Measurements from ENCODE around the gene OR6C76.

OR6C76 gene

DNA sequence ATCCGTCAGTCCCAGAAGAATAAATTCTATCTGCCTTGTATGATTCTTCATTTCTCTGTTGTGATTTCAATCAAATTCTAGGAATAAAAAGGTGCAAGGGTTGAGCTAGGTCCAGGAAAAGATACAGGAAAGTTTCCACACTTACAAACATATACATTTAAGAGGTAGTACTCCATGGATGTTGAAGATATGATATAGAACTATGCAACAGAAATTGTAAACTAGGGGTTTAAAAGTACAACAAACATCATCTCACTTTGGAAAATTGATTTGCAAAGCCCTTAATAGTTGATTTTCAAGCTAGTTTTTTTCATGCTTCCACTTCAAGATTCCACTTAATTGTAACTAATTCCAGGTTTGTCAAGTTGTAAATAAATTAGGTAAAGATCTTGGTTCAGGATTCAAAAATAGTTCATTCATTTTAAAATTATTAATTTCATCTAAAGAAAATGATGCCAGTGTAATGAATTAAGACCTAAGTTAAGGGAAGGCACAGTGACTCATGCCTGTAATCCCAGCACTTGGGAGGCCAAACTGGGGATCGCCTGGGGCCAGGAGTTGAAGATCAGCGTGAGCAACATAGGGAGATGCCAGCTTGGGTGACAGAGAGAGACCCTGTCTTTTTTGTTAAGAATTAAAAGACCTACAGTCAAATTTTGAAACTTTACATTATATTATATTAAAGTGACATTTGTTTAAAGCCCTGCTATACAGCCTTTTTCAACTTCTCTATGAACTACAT lies 44.2 kb downstream of the OR6C76 start, which contains the start of gene OR6C70:
Gene OR6C70 (minus strand): TSS at position 51 of the 742 bp plus-strand sequence. CDS start 0 bp downstream, at position 51.
- no peak for DNase-seq

DNA sequence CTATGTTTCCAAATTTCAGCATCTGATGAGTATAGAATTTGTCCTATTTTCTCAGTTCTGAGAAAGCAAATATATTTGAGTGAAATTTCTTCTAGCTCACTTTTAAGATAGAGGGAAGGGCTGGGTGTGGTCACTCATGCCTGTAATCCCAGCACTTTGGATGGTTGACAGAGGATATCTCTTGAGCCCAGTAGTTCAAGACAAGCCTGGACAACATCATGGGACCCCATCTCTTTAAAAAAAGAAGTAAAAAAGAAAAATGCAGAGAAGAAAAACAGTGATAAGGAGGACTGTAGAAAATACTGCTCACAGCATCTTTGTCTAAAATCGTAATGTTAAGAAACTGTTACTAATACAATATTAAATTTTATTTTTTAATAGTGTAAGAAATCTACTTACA lies 46.2 kb downstream of the OR6C76 start:
- DNase-seq, result no peak
